HepG2 (cell line): Measurements from ENCODE around the gene KLF16. TPM values are rescaled to one million over a fixed set of nuclear protein-coding genes. Genes with fewer than 3 reads are reported as not detected.

Experiments
- E2F2 ChIP-seq: sonication (generic); formaldehyde crosslinking; IDR thresholded peaks from 2 replicates; pipeline ENCODE4 v1.4.0; 2020; ENCODE audit warnings: missing genetic modification reagents, borderline replicate concordance
- EED ChIP-seq: sonication (generic); formaldehyde crosslinking; IDR thresholded peaks from 2 replicates; pipeline ENCODE4 v1.5.0; 2020; ENCODE audit warnings: mild to moderate bottlenecking, missing genetic modification reagents
- IRF9 ChIP-seq: sonication (generic); formaldehyde crosslinking; IDR thresholded peaks from 2 replicates; pipeline ENCODE4 v1.8.0; 2022; ENCODE audit warnings: missing genetic modification reagents, mild to moderate bottlenecking, borderline replicate concordance
- ISX ChIP-seq: sonication (generic); formaldehyde crosslinking; conservative IDR thresholded peaks from 2 replicates; pipeline ENCODE4 v1.5.0; 2020; ENCODE audit warnings: missing genetic modification reagents
- JUND ChIP-seq: sonication (generic); formaldehyde crosslinking; IDR thresholded peaks from 2 replicates; pipeline ENCODE4 v1.8.0; 2022; ENCODE audit warnings: mild to moderate bottlenecking, missing genetic modification reagents
- MATR3 ChIP-seq: sonication (generic); formaldehyde crosslinking; IDR thresholded peaks from 2 replicates; pipeline ENCODE4 v1.4.0; 2020; ENCODE audit warnings: missing genetic modification reagents
- MYC ChIP-seq: sonication (generic); formaldehyde crosslinking; IDR thresholded peaks from 2 replicates; pipeline ENCODE4 v1.9.0; 2021; ENCODE audit warnings: missing genetic modification reagents, borderline replicate concordance
- PAX8 ChIP-seq: sonication (generic); formaldehyde crosslinking; IDR thresholded peaks from 2 replicates; pipeline ENCODE4 v1.8.0; 2022; ENCODE audit warnings: mild to moderate bottlenecking, missing genetic modification reagents, borderline replicate concordance
- PHB2 ChIP-seq: fragments of 450-650 bp; IDR thresholded peaks from 2 replicates; pipeline ENCODE4 v1.6.1; 2018; ENCODE audit not compliant: partially characterized antibody
- POLR2AphosphoS2 ChIP-seq: IDR thresholded peaks from 2 replicates; pipeline ENCODE4 v1.6.1; 2011; ENCODE audit warnings: low read depth, low read length, improper control_type of control experiment
- SMAD9 ChIP-seq: sonication (generic); formaldehyde crosslinking; IDR thresholded peaks from 2 replicates; pipeline ENCODE4 v1.5.1; 2020; ENCODE audit warnings: mild to moderate bottlenecking, missing genetic modification reagents
- SNAPC2 ChIP-seq: sonication (generic); formaldehyde crosslinking; IDR thresholded peaks from 2 replicates; pipeline ENCODE4 v1.8.1; 2022; ENCODE audit warnings: mild to moderate bottlenecking, missing genetic modification reagents
- TFE3 ChIP-seq: IDR thresholded peaks from 2 replicates; pipeline ENCODE4 v1.6.1; 2016
- TOPORS ChIP-seq: sonication (generic); formaldehyde crosslinking; IDR thresholded peaks from 2 replicates; pipeline ENCODE4 v1.8.0; 2023; ENCODE audit warnings: mild to moderate bottlenecking, missing genetic modification reagents
- U2AF2 ChIP-seq: fragments of 200-400 bp; formaldehyde crosslinking; IDR thresholded peaks from 2 replicates; pipeline ENCODE4 v1.6.1; 2017; ENCODE audit warnings: low read depth, mild to moderate bottlenecking, low read length
- ZFP82 ChIP-seq: sonication (generic); formaldehyde crosslinking; IDR thresholded peaks from 2 replicates; pipeline ENCODE4 v1.5.1; 2020; ENCODE audit warnings: mild to moderate bottlenecking, missing genetic modification reagents, borderline replicate concordance
- ZNF101 ChIP-seq: sonication (generic); formaldehyde crosslinking; IDR thresholded peaks from 2 replicates; pipeline ENCODE4 v1.4.0; 2020; ENCODE audit warnings: mild to moderate bottlenecking, low read depth, missing genetic modification reagents, borderline replicate concordance
- ZNF224 ChIP-seq: sonication (generic); formaldehyde crosslinking; IDR thresholded peaks from 2 replicates; pipeline ENCODE4 v1.5.0; 2020; ENCODE audit warnings: mild to moderate bottlenecking, missing genetic modification reagents
- ZNF225 ChIP-seq: sonication (generic); formaldehyde crosslinking; IDR thresholded peaks from 2 replicates; pipeline ENCODE4 v1.4.0; 2020; ENCODE audit warnings: mild to moderate bottlenecking, missing genetic modification reagents
- ZNF451 ChIP-seq: sonication (generic); formaldehyde crosslinking; IDR thresholded peaks from 2 replicates; pipeline ENCODE4 v1.5.0; 2020; ENCODE audit warnings: mild to moderate bottlenecking, missing genetic modification reagents
- ZNF639 ChIP-seq: conservative IDR thresholded peaks from 2 replicates; pipeline ENCODE4 v1.6.1; 2018; ENCODE audit warnings: missing genetic modification reagents
- ZNF737 ChIP-seq: sonication (generic); formaldehyde crosslinking; IDR thresholded peaks from 2 replicates; pipeline ENCODE4 v1.5.0; 2020; ENCODE audit warnings: missing genetic modification reagents, mild to moderate bottlenecking, borderline replicate concordance
- polyA plus RNA-seq, 8 experiments: library from polyadenylated mRNA; depleted of rRNA in 3 of 8; stranded (reverse) in 7 of 8; unstranded in 1 of 8; fragments of >200 nt; fragmentation: Illumina TruSeq in 4 of 8; extraction: Trizol in 4 of 8; gene quantifications; 2 replicates each; pipeline versions ENCODE4 v1.2.1 to v1.2.3, GENCODE V29; 2011 to 2016; ENCODE audit warnings: low read depth in 4 of 8, missing spikeins in 1 of 8, mixed read lengths in 1 of 8; ENCODE audit not compliant: insufficient read depth in 1 of 8
- total RNA-seq, 5 experiments: library from RNA; depleted of rRNA; stranded (reverse); fragments of >200 nt; fragmentation: Illumina TruSeq; extraction: Trizol; gene quantifications; 2 replicates each; pipeline ENCODE4 v1.2.3, GENCODE V29; 2016; ENCODE audit warnings: low read depth in 1 of 5

The KLF16 gene
- total and polyA plus RNA-seq, 2 of the 13 experiments (the other 11 are each of a cell fraction or from before 2014, with no cell fraction given) = 3.5 to 6.7 TPM

- TF ChIP-seq ZNF101 (CRISPR knock-in tag) (no peak), MATR3 (CRISPR knock-in tag) (no peak), E2F2 (CRISPR knock-in tag) (peak; percentile 13; the same call in 1 of the 2 replicates), POLR2AphosphoS2 (no peak), ZFP82 (no peak), U2AF2 (no peak), PHB2 (no peak), ZNF224 (CRISPR knock-in tag) (no peak), TOPORS (CRISPR knock-in tag) (no peak), ZNF451 (CRISPR knock-in tag) (0 out of 2 replicates have a peak, but pooled peaks have one; percentile 41), ZNF737 (CRISPR knock-in tag) (no peak), SNAPC2 (CRISPR knock-in tag) (no peak), TFE3 (CRISPR knock-in tag) (peak; percentile 97), PAX8 (CRISPR knock-in tag) (no peak), JUND (CRISPR knock-in tag) (no peak), ISX (no peak), EED (CRISPR knock-in tag) (no peak), ZNF639 (CRISPR knock-in tag) (peak; percentile 50; the same call in 1 of the 2 replicates), MYC (CRISPR knock-in tag) (peak; percentile 69), IRF9 (CRISPR knock-in tag) (no peak), SMAD9 (CRISPR knock-in tag) (no peak), ZNF225 (CRISPR knock-in tag) (no peak)
Measured at GRCh38 chr19:1905110-1905862, 41.9 kb upstream of the KLF16 start, which contains the start of the genes ADAT3 and SCAMP4 (continued).
